Fibroblast of lung (primary cell): ENCODE data around the gene DCAF6.

Experiments
- EZH2 ChIP-seq: IDR thresholded peaks from 2 replicates; pipeline ENCODE4 v1.5.1; 2012; ENCODE audit warnings: low read length, control low read depth, mild to moderate bottlenecking; ENCODE audit errors: missing control alignments
- TF ChIP-seq, protein P1 (sequence below), 2 donors: IDR thresholded peaks in 1 of 2; conservative IDR thresholded peaks in 1 of 2; 1 replicate in 1 of 2; 2 replicates in 1 of 2; pipeline ENCODE4 v1.5.1; 2011 to 2012; ENCODE audit warnings: low read length in 2 of 2, control low read depth in 1 of 2, inconsistent platforms in 1 of 2, low read depth in 1 of 2, mild to moderate bottlenecking in 1 of 2

- TF ChIP-seq, protein P1, sequence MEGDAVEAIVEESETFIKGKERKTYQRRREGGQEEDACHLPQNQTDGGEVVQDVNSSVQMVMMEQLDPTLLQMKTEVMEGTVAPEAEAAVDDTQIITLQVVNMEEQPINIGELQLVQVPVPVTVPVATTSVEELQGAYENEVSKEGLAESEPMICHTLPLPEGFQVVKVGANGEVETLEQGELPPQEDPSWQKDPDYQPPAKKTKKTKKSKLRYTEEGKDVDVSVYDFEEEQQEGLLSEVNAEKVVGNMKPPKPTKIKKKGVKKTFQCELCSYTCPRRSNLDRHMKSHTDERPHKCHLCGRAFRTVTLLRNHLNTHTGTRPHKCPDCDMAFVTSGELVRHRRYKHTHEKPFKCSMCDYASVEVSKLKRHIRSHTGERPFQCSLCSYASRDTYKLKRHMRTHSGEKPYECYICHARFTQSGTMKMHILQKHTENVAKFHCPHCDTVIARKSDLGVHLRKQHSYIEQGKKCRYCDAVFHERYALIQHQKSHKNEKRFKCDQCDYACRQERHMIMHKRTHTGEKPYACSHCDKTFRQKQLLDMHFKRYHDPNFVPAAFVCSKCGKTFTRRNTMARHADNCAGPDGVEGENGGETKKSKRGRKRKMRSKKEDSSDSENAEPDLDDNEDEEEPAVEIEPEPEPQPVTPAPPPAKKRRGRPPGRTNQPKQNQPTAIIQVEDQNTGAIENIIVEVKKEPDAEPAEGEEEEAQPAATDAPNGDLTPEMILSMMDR (conservative IDR thresholded peaks at IDR 0.05 in 1 of 2, IDR thresholded peaks at IDR 0.05 in 1 of 2; ENCODE audit: low read depth in 1 of 2, low read length in 2 of 2): no peak
- TF ChIP-seq EZH2: no peak
Observed at GRCh38 chr1:167934426-167935215, 1.9 kb upstream of the DCAF6 start.
